ENCODE results near the gene KCNK7. TPM values are rescaled to one million over a fixed set of nuclear protein-coding genes. Genes with fewer than 3 reads are reported as not detected.

Gene KCNK7
- total and polyA plus RNA-seq, 2 experiments from 2014 or later = 0.37 TPM; not detected in 1

DNA sequence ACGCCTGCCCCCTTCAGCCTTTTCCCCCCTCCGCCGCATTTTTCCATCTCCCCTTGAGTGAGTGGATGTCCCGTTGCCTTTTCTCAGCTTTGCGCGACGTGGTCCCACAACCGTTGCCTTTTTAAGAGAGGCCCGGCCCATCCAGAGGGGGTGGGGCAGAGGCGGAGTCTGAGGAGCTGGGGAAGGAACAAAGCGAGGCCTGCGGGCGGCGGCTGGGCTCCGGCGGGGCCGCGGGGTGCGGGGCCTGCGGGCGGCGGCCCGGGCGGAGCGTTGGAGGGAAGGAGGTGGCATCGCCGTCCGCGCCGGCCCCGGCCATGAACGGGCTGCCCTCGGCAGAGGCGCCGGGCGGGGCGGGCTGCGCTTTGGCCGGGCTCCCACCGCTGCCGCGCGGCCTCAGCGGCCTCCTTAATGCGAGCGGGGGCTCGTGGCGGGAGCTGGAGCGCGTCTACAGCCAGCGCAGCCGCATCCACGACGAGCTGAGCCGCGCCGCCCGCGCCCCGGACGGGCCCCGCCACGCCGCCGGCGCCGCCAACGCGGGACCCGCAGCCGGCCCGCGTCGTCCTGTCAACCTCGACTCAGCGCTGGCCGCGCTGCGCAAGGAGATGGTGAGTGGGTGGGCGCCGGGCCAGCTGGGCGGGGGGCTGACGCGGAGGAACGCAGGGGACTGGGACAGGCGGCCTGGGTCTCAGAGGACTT, 23.1 kb downstream of the KCNK7 start, which contains the start of gene FAM89B:
Gene FAM89B, plus strand, starts transcription at position 183 of the 696 bp plus-strand sequence. Its CDS starts 132 bp downstream, at position 315.
- H3K27ac ChIP-seq = peak within 1 kb of the TSS; percentile 57
- no peaks in the 10 kb centered on the region for H3K9me2 ChIP-seq (replicated peaks; ENCODE audit: insufficient read depth)
- no peaks in the 10 kb centered on the region for H3K27me3 ChIP-seq
- WGBS (ENCODE audit: low lambda C conversion rate, missing lambda C conversion rate) = 1% methylated on average over 41 of the region's 86 CpGs
- H3K36me3 ChIP-seq (replicated peaks; ENCODE audit: insufficient read depth, low read depth) = no peaks in the 10 kb centered on the region
- TF ChIP-seq, protein P1, sequence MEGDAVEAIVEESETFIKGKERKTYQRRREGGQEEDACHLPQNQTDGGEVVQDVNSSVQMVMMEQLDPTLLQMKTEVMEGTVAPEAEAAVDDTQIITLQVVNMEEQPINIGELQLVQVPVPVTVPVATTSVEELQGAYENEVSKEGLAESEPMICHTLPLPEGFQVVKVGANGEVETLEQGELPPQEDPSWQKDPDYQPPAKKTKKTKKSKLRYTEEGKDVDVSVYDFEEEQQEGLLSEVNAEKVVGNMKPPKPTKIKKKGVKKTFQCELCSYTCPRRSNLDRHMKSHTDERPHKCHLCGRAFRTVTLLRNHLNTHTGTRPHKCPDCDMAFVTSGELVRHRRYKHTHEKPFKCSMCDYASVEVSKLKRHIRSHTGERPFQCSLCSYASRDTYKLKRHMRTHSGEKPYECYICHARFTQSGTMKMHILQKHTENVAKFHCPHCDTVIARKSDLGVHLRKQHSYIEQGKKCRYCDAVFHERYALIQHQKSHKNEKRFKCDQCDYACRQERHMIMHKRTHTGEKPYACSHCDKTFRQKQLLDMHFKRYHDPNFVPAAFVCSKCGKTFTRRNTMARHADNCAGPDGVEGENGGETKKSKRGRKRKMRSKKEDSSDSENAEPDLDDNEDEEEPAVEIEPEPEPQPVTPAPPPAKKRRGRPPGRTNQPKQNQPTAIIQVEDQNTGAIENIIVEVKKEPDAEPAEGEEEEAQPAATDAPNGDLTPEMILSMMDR (IDR thresholded peaks at IDR 0.05; ENCODE audit: poor library complexity) = no peak
- TF ChIP-seq EZH2phosphoT487 (IDR thresholded peaks at IDR 0.05; ENCODE audit: low read depth, severe bottlenecking, unreplicated experiment) (no peak), EZH2 (IDR thresholded peaks at IDR 0.05; ENCODE audit: borderline replicate concordance) (no peak)
- peak within 1 kb of the TSS; percentile 98 for H3K4me2 ChIP-seq
- H3K4me3 ChIP-seq = peak within 1 kb of the TSS; percentile 73
- peaks cover 19% of the 10 kb centered on the region for H4K20me1 ChIP-seq (ENCODE audit: insufficient read depth, poor library complexity, severe bottlenecking)
- no peaks in the 10 kb centered on the region for H3K9me3 ChIP-seq (ENCODE audit: low read depth)
- H2AFZ ChIP-seq = no peak within 1 kb of the TSS
- peak; percentile 93 for DNase-seq (ENCODE audit: low spot score)
- peaks cover 49% of the 10 kb centered on the region for H3K79me2 ChIP-seq
- H3K4me1 ChIP-seq (ENCODE audit: insufficient read depth) = peaks cover 62% of the 10 kb centered on the region

DNA sequence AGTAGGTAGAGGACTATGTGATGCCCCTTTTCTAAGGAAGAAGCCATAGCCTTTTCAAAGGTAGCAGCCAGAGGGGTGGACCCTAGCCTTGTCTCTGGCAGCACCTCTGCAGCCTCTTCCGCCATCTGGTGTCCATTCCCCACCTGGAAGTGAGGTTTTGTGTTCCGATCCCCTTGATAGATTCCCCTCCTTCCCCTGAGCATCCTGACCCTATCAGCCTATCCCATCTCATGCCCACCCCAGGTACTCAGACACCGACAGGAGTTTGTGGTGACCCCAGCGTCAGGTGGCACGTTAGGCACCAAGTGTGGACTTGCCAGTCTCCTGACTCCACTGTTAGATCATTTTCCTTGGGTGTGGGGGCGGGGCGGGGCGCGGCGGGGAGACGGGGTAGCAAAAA, 23.7 kb downstream of the KCNK7 start:
- H3K4me3 ChIP-seq = peak overlapping the region; percentile 32

DNA sequence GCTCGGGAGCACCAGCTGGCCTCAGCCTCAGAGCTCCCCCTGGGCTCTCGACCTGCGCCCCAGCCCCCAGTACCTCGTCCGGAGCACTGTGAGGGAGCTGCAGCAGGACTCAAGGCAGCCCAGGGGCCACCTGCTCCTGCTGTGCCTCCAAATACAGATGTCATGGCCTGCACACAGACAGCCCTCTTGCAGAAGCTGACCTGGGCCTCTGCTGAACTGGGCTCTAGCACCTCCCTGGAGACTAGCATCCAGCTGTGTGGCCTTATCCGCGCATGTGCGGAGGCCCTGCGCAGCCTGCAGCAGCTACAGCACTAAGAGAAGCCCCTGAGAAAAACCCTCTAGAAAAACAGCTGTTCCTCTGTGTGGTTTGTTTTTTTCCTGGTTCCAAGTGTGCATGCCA, 24.2 kb downstream of the KCNK7 start:
- H3K4me1 ChIP-seq (ENCODE audit: insufficient read depth) = peaks cover 51% of the 10 kb centered on the region
- H4K20me1 ChIP-seq (ENCODE audit: insufficient read depth, poor library complexity, severe bottlenecking) = peaks cover 19% of the 10 kb centered on the region
- H3K36me3 ChIP-seq (replicated peaks; ENCODE audit: insufficient read depth, low read depth) = no peaks in the 10 kb centered on the region
- H2AFZ ChIP-seq = no peak overlapping the region
- 94% methylated on average over 9 of the region's 9 CpGs for WGBS (ENCODE audit: low lambda C conversion rate, missing lambda C conversion rate)
- no peaks in the 10 kb centered on the region for H3K9me3 ChIP-seq (ENCODE audit: low read depth)
- no peak for DNase-seq (ENCODE audit: low spot score)
- H3K9me2 ChIP-seq (replicated peaks; ENCODE audit: insufficient read depth) = no peaks in the 10 kb centered on the region
- peaks cover 59% of the 10 kb centered on the region for H3K79me2 ChIP-seq
- peak overlapping the region; percentile 57 for H3K27ac ChIP-seq
- H3K4me3 ChIP-seq = no peak overlapping the region
- TF ChIP-seq EZH2phosphoT487 (IDR thresholded peaks at IDR 0.05; ENCODE audit: low read depth, severe bottlenecking, unreplicated experiment) (no peak), EZH2 (IDR thresholded peaks at IDR 0.05; ENCODE audit: borderline replicate concordance) (no peak)
- TF ChIP-seq, protein P1 (IDR thresholded peaks at IDR 0.05; ENCODE audit: poor library complexity) = no peak
- no peaks in the 10 kb centered on the region for H3K27me3 ChIP-seq
- peak overlapping the region; percentile 98 for H3K4me2 ChIP-seq

More for the DNA sequence above, 23.7 kb downstream of the KCNK7 start:
- peak; percentile 70 for DNase-seq (ENCODE audit: low spot score)
- 7% methylated on average over 10 of the region's 11 CpGs for WGBS (ENCODE audit: low lambda C conversion rate, missing lambda C conversion rate)
- H3K9me2 ChIP-seq (replicated peaks; ENCODE audit: insufficient read depth) = no peaks in the 10 kb centered on the region
- TF ChIP-seq, protein P1 (IDR thresholded peaks at IDR 0.05; ENCODE audit: poor library complexity) = peak; percentile 44
- TF ChIP-seq EZH2phosphoT487 (IDR thresholded peaks at IDR 0.05; ENCODE audit: low read depth, severe bottlenecking, unreplicated experiment) (no peak), EZH2 (IDR thresholded peaks at IDR 0.05; ENCODE audit: borderline replicate concordance) (no peak)
- H3K9me3 ChIP-seq (ENCODE audit: low read depth) = no peaks in the 10 kb centered on the region
- H3K4me2 ChIP-seq = peak overlapping the region; percentile 98
- peaks cover 19% of the 10 kb centered on the region for H4K20me1 ChIP-seq (ENCODE audit: insufficient read depth, poor library complexity, severe bottlenecking)
- H3K27ac ChIP-seq = peak overlapping the region; percentile 57
- peaks cover 55% of the 10 kb centered on the region for H3K79me2 ChIP-seq
- no peaks in the 10 kb centered on the region for H3K27me3 ChIP-seq
- no peaks in the 10 kb centered on the region for H3K36me3 ChIP-seq (replicated peaks; ENCODE audit: insufficient read depth, low read depth)
- H3K4me1 ChIP-seq (ENCODE audit: insufficient read depth) = peaks cover 56% of the 10 kb centered on the region
- no peak overlapping the region for H2AFZ ChIP-seq

Measured in hepatocyte (in vitro differentiated cells).